HFF-Myc (cell line): ENCODE results near the gene DNAH8.

ENCODE experiments used
- DNase-seq: peaks from one replicate; pipeline ENCODE4 v3.0.0-alpha.2; 2011; ENCODE audit warnings: low read depth; ENCODE audit errors: extremely low read depth
- H3K4me3 ChIP-seq: replicated peaks from 2 replicates; pipeline ENCODE4 v1.5.1; 2011; ENCODE audit warnings: low read depth, mild to moderate bottlenecking, control low read depth, low read length
- TF ChIP-seq, protein P1 (sequence below): IDR thresholded peaks from 2 replicates; pipeline ENCODE4 v1.5.1; 2012; ENCODE audit warnings: mild to moderate bottlenecking, low read depth, low read length, control low read depth; ENCODE audit errors: missing control alignments

Gene DNAH8

GRCh38 chr6:38824243-38824894, 109.3 kb downstream of the DNAH8 start:
- DNase-seq: no peak
- TF ChIP-seq, protein P1, sequence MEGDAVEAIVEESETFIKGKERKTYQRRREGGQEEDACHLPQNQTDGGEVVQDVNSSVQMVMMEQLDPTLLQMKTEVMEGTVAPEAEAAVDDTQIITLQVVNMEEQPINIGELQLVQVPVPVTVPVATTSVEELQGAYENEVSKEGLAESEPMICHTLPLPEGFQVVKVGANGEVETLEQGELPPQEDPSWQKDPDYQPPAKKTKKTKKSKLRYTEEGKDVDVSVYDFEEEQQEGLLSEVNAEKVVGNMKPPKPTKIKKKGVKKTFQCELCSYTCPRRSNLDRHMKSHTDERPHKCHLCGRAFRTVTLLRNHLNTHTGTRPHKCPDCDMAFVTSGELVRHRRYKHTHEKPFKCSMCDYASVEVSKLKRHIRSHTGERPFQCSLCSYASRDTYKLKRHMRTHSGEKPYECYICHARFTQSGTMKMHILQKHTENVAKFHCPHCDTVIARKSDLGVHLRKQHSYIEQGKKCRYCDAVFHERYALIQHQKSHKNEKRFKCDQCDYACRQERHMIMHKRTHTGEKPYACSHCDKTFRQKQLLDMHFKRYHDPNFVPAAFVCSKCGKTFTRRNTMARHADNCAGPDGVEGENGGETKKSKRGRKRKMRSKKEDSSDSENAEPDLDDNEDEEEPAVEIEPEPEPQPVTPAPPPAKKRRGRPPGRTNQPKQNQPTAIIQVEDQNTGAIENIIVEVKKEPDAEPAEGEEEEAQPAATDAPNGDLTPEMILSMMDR: no peak
- no peak overlapping the region for H3K4me3 ChIP-seq

- H3K4me3 ChIP-seq: no peak overlapping the region
- DNase-seq: no peak
- TF ChIP-seq, protein P1: no peak
Measured at GRCh38 chr6:38827024-38827423, 111.9 kb downstream of the DNAH8 start.

DNA sequence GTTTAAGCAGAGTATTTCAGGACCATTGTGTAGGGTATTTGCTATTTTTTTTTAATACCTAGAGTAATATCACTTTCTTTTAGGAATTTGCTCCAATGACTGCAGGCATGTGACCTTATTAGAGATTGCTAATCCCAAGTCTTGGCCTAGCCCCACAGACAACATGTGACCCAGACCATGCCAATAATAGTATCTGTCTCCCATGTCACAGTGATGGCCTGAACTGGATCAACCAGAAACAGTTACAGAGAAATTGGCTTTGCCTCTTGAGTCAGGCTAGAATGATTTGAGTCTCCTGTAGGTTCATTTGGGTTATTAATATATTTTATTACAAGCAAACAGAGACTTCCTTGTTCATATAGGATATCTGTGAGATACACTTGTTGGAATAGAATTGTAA, 116.8 kb downstream of the DNAH8 start:
- DNase-seq: no peak
- TF ChIP-seq, protein P1: no peak
- no peak overlapping the region for H3K4me3 ChIP-seq

- TF ChIP-seq, protein P1: no peak
- DNase-seq: no peak
- H3K4me3 ChIP-seq: no peak overlapping the region
Measured at GRCh38 chr6:38833320-38833719, 118.2 kb downstream of the DNAH8 start.

DNA sequence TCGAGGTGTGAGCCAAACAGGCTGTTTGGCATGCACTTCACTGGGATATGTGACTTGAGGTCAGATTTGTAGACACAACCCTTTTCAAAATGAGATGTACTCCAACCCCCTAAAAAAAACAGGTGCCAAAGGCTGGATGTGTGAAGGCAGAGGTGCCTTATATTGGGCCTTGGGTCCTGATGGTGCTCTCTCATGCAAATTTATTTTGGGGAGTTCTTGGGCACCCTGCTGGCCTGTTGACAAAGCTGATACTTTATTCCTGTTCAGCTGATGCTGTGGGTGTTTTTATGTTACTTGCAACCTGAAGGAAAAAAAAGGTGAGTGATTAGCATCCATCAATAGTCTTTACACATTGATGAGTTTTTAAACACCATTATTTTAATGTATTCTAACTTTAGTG, 121.5 kb downstream of the DNAH8 start:
- H3K4me3 ChIP-seq: no peak overlapping the region

GRCh38 chr6:38837101-38837500, 122.0 kb downstream of the DNAH8 start:
- DNase-seq: no peak
- TF ChIP-seq, protein P1: no peak
- no peak overlapping the region for H3K4me3 ChIP-seq

More for the DNA sequence above, 121.5 kb downstream of the DNAH8 start:
- DNase-seq: no peak
- TF ChIP-seq, protein P1: no peak

DNA sequence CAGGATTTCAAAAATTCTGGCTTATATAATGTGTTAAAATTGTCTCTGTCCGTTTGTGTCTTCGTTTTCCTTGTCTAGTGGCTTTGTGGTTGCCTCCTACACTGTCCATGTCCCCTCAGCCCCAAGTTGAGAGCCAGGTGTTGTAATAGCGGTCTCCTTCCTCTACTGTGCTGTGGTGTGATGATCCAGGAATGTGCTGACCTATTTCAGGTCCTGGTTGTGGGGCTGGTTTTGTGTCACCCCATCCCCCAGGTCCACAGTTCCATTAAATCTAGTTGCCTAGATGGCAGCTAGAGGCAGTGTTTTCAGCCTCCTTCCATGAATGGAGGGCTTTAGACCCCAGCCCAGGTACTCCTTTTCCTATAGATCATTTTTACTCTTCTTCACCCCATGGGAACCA, 128.7 kb downstream of the DNAH8 start:
- TF ChIP-seq, protein P1: no peak
- DNase-seq: no peak
- no peak overlapping the region for H3K4me3 ChIP-seq
